PC-3 (cell line): ENCODE results near the gene KCTD12. TPM values are rescaled to one million over a fixed set of nuclear protein-coding genes. Genes with fewer than 3 reads are reported as not detected.

Experiments used
- ATAC-seq: fragments of 200-7000 bp; cut with Tn5 transposase; 2 replicates; pipeline ENCODE4 v1.9.1; 2020; ENCODE audit warnings: mild to moderate bottlenecking, moderate library complexity
- BruUV-seq: library from RNA; stranded (reverse); fragments of 400-500 nt; replicated peaks from 2 replicates; lab custom pipeline; 2021; lab: Mats Ljungman, UMichigan
- CTCF ChIA-PET: fragments of 300-600 bp; sonication (Branson Sonifier 250); formaldehyde crosslinking; loops from one replicate; lab custom pipeline; 2022; ENCODE audit warnings: antibody characterized with exemption; lab: Charles Lee
- POLR2A ChIA-PET: fragments of 300-600 bp; sonication (Branson Sonifier 250); formaldehyde crosslinking; loops from one replicate; lab custom pipeline; 2022; ENCODE audit warnings: antibody characterized with exemption; ENCODE audit not compliant: unreplicated experiment; lab: Charles Lee
- DNase-seq: peaks from one replicate; pipeline ENCODE4 v3.0.0-alpha.2; 2015
- H2AFZ ChIP-seq: fragments of 300-600 bp; sonication (generic); 2 replicates; pipeline ENCODE4 v1.6.0; 2016; ENCODE audit warnings: antibody characterized with exemption, low read length
- H3F3A ChIP-seq: fragments of 300-600 bp; sonication (generic); one replicate; pipeline ENCODE4 v1.6.0; 2017; ENCODE audit warnings: antibody characterized with exemption, low read length, control low read depth, mild to moderate bottlenecking; ENCODE audit not compliant: unreplicated experiment
- H3K27ac ChIP-seq: fragments of 300-600 bp; sonication (generic); 2 replicates; pipeline ENCODE4 v1.5.1; 2016; ENCODE audit warnings: mild to moderate bottlenecking, low read length
- H3K27me3 ChIP-seq: fragments of 300-600 bp; sonication (generic); 2 replicates; pipeline ENCODE4 v1.6.1; 2016; ENCODE audit warnings: low read length, mixed read lengths
- H3K36me3 ChIP-seq: fragments of 300-600 bp; sonication (generic); 2 replicates; pipeline ENCODE4 v1.6.1; 2016; ENCODE audit warnings: low read depth, mixed run types, low read length, mixed read lengths
- H3K4me1 ChIP-seq: fragments of 300-600 bp; sonication (generic); 2 replicates; pipeline ENCODE4 v1.5.1; 2016; ENCODE audit warnings: low read length; ENCODE audit not compliant: insufficient read depth
- H3K4me2 ChIP-seq: fragments of 300-600 bp; sonication (generic); 2 replicates; pipeline ENCODE4 v1.6.0; 2016; ENCODE audit warnings: low read length
- H3K4me3 ChIP-seq: fragments of 300-600 bp; sonication (generic); 2 replicates; pipeline ENCODE4 v1.5.1; 2016; ENCODE audit warnings: mild to moderate bottlenecking, low read length, mixed read lengths
- H3K79me2 ChIP-seq: fragments of 300-600 bp; sonication (generic); 2 replicates; pipeline ENCODE4 v1.6.1; 2017; ENCODE audit warnings: low read length, mixed read lengths
- H3K9ac ChIP-seq: fragments of 300-600 bp; sonication (generic); 2 replicates; pipeline ENCODE4 v1.6.0; 2016; ENCODE audit warnings: mild to moderate bottlenecking, low read length
- H3K9me2 ChIP-seq: fragments of 300-600 bp; sonication (generic); replicated peaks from 2 replicates; pipeline ENCODE4 v1.6.1; 2016; ENCODE audit warnings: mixed run types, low read length, mixed read lengths
- H3K9me3 ChIP-seq: fragments of 300-600 bp; sonication (generic); 2 replicates; pipeline ENCODE4 v1.6.1; 2016; ENCODE audit warnings: low read length, mixed read lengths
- H4K20me1 ChIP-seq: fragments of 300-600 bp; sonication (generic); 2 replicates; pipeline ENCODE4 v1.6.1; 2016; ENCODE audit warnings: low read length, mixed read lengths
- CTCF ChIP-seq: fragments of 300-600 bp; sonication (generic); conservative IDR thresholded peaks from 2 replicates; pipeline ENCODE4 v1.5.1; 2017; ENCODE audit warnings: antibody characterized with exemption, low read depth, mild to moderate bottlenecking, low read length
- EZH2 ChIP-seq: fragments of 300-600 bp; sonication (generic); IDR thresholded peaks from one replicate; pipeline ENCODE4 v1.6.1; 2017; ENCODE audit warnings: antibody characterized with exemption, mild to moderate bottlenecking, low read length; ENCODE audit not compliant: unreplicated experiment
- EZH2phosphoT487 ChIP-seq: fragments of 300-600 bp; sonication (generic); IDR thresholded peaks from 2 replicates; pipeline ENCODE4 v1.6.1; 2018; ENCODE audit warnings: mild to moderate bottlenecking, antibody characterized with exemption, low read length, borderline replicate concordance
- intact Hi-C: fragments of 100-400 bp; cut with micrococcal nuclease; formaldehyde crosslinking; loops from 2 replicates; pipeline ENCODE4 v1.9.0; 2023
- total RNA-seq: library from RNA; depleted of rRNA; stranded (reverse); fragments of >200 nt; gene quantifications from 2 replicates; pipeline ENCODE4 v1.2.3, GENCODE V29; 2014

The KCTD12 gene
- total RNA-seq, 1 experiment from 2014 or later = 7.0 TPM

- no peak for ATAC-seq
- Histone ChIP-seq H3K9me2 (no peaks in the 10 kb centered on the region), H3K4me2 (no peak overlapping the region), H4K20me1 (no peaks in the 10 kb centered on the region), H3K79me2 (no peaks in the 10 kb centered on the region), H3K4me3 (no peak overlapping the region), H3K4me1 (peaks cover 6% of the 10 kb centered on the region), H3K27ac (no peak overlapping the region), H3K27me3 (no peaks in the 10 kb centered on the region), H2AFZ (no peak overlapping the region), H3K9me3 (no peaks in the 10 kb centered on the region), H3K36me3 (no peaks in the 10 kb centered on the region), H3K9ac (no peak overlapping the region), H3F3A (no peaks in the 10 kb centered on the region)
- intact Hi-C loops = no loop called here
- POLR2A ChIA-PET = no interaction called here
- CTCF ChIA-PET = no interaction called here
- no peak for TF ChIP-seq CTCF
- no peak for TF ChIP-seq EZH2phosphoT487
- no peak for TF ChIP-seq EZH2
- no TSS peak for BruUV-seq
- DNase-seq = no peak
Measured at GRCh38 chr13:76865996-76866503, 20.2 kb downstream of the KCTD12 start.

GRCh38 chr13:76865109-76865508 is 21.1 kb downstream of the KCTD12 start:
- Histone ChIP-seq H3K9ac (no peak overlapping the region), H3K9me2 (no peaks in the 10 kb centered on the region), H3K27me3 (no peaks in the 10 kb centered on the region), H3K79me2 (no peaks in the 10 kb centered on the region), H3K36me3 (no peaks in the 10 kb centered on the region), H3F3A (no peaks in the 10 kb centered on the region), H3K27ac (no peak overlapping the region), H3K4me2 (no peak overlapping the region), H4K20me1 (no peaks in the 10 kb centered on the region), H2AFZ (no peak overlapping the region), H3K9me3 (no peaks in the 10 kb centered on the region), H3K4me3 (no peak overlapping the region), H3K4me1 (no peaks in the 10 kb centered on the region)
- intact Hi-C loops = no loop called here
- no peak for TF ChIP-seq EZH2
- no peak for TF ChIP-seq CTCF
- no peak for TF ChIP-seq EZH2phosphoT487
- ATAC-seq (no peak), DNase-seq (no peak)
- POLR2A ChIA-PET = no interaction called here
- no TSS peak for BruUV-seq
- CTCF ChIA-PET = no interaction called here

- no peaks in the 10 kb centered on the region for H3K9me3 ChIP-seq
- ChIA-PET POLR2A (interaction anchor here (0.6 kb wide), 1 partner anchor 90 kb away, joined by 3 read pairs; no protein-coding TSS in a partner anchor), CTCF (no interaction called here)
- no peak overlapping the region for H3K9ac ChIP-seq
- no peaks in the 10 kb centered on the region for H4K20me1 ChIP-seq
- intact Hi-C loops = no loop called here
- no peaks in the 10 kb centered on the region for H3K27me3 ChIP-seq
- H3K4me1 ChIP-seq = no peaks in the 10 kb centered on the region
- BruUV-seq = no TSS peak
- no peak for ATAC-seq
- H3K4me2 ChIP-seq = no peak overlapping the region
- no peak for DNase-seq
- H3K4me3 ChIP-seq = no peak overlapping the region
- H3K36me3 ChIP-seq = no peaks in the 10 kb centered on the region
- H3K27ac ChIP-seq = no peak overlapping the region
- H3F3A ChIP-seq = no peaks in the 10 kb centered on the region
- no peaks in the 10 kb centered on the region for H3K79me2 ChIP-seq
- no peak overlapping the region for H2AFZ ChIP-seq
- no peaks in the 10 kb centered on the region for H3K9me2 ChIP-seq
- TF ChIP-seq CTCF (no peak), EZH2 (no peak), EZH2phosphoT487 (no peak)
Measured at GRCh38 chr13:76864259-76864658, 21.9 kb downstream of the KCTD12 start.
